HepG2 (cell line): Measurements from ENCODE around the gene WBP1. TPM values are rescaled to one million over a fixed set of nuclear protein-coding genes. Genes with fewer than 3 reads are reported as not detected.

Experiments used
- ATAC-seq: fragments of 200-7000 bp; cut with Tn5 transposase; 3 replicates; pipeline ENCODE4 v1.9.1; 2020; ENCODE audit warnings: mild to moderate bottlenecking, moderate library complexity
- BruUV-seq: library from RNA; stranded (reverse); fragments of 400-500 nt; replicated peaks from 2 replicates; lab custom pipeline; 2021; lab: Mats Ljungman, UMichigan
- CTCF ChIA-PET: fragments of 300-600 bp; formaldehyde crosslinking; extraction: SDS; loops from one replicate; lab custom pipeline; 2021; ENCODE audit warnings: low total read pairs, inconsistent platforms, low intra/inter-chr PET ratio; lab: Yijun Ruan, JAX
- POLR2A ChIA-PET: fragments of 350-600 bp; sonication (Branson Sonifier 250); formaldehyde crosslinking; loops from one replicate; lab custom pipeline; 2020; ENCODE audit warnings: antibody characterized with exemption, inconsistent platforms; lab: Yijun Ruan, JAX
- DNase-seq: peaks from one replicate; pipeline ENCODE4 v3.0.0-alpha.2; 2015; ENCODE audit warnings: low spot score
- FAIRE-seq: peaks from 3 replicates; lab custom pipeline; 2011; peaks lifted over from hg19 to GRCh38; lab: Jason Lieb, UNC
- H2AFZ ChIP-seq: one replicate; pipeline ENCODE4 v1.6.1; 2011; ENCODE audit warnings: low read length, inconsistent platforms
- H3K27ac ChIP-seq: fragments of 300-600 bp; 3 replicates; pipeline ENCODE4 v1.8.0; 2011; ENCODE audit warnings: mixed run types, mild to moderate bottlenecking, mixed read lengths, low read length, inconsistent platforms; ENCODE audit not compliant: insufficient read depth; ENCODE audit errors: extremely low read length
- H3K27me3 ChIP-seq, 2 experiments: fragments of 200-600 bp in 1 of 2; 2 replicates in 1 of 2; 3 replicates in 1 of 2; pipeline versions ENCODE4 v1.6.0 to v1.8.0; 2011; ENCODE audit warnings: low read length in 2 of 2, mild to moderate bottlenecking in 2 of 2, moderate library complexity in 2 of 2, inconsistent platforms in 1 of 2; ENCODE audit not compliant: insufficient read depth in 2 of 2, control insufficient read depth in 1 of 2
- H3K36me3 ChIP-seq, 2 experiments: fragments of 200-600 bp in 1 of 2; replicated peaks in 1 of 2; 2 replicates in 1 of 2; 3 replicates in 1 of 2; pipeline versions ENCODE4 v1.5.1 to v1.8.0; 2011; ENCODE audit warnings: low read length in 2 of 2, inconsistent platforms in 1 of 2; ENCODE audit not compliant: insufficient read depth in 2 of 2, control insufficient read depth in 1 of 2
- H3K4me1 ChIP-seq: 2 replicates; pipeline ENCODE4 v1.5.1; 2012; ENCODE audit warnings: low read length, inconsistent platforms; ENCODE audit not compliant: insufficient read depth
- H3K4me2 ChIP-seq: 2 replicates; pipeline ENCODE4 v1.6.0; 2011; ENCODE audit warnings: low read depth, low read length, inconsistent platforms
- H3K4me3 ChIP-seq, 3 experiments: fragments of 200-600 bp in 1 of 3; sonication (generic), shearing (Covaris generic) in 1 of 3; replicated peaks in 1 of 3; 2 replicates each; pipeline ENCODE4 v1.5.1; 2011 to 2016; ENCODE audit warnings: low read length in 3 of 3, inconsistent platforms in 2 of 3, low read depth in 2 of 3, mild to moderate bottlenecking in 2 of 3, control low read depth in 1 of 3, mixed read lengths in 1 of 3; ENCODE audit not compliant: insufficient read depth in 1 of 3
- H3K79me2 ChIP-seq: one replicate; pipeline ENCODE4 v1.6.1; 2011; ENCODE audit warnings: low read length, inconsistent platforms; ENCODE audit not compliant: insufficient read depth
- H3K9ac ChIP-seq: 2 replicates; pipeline ENCODE4 v1.6.0; 2011; ENCODE audit warnings: mild to moderate bottlenecking, low read depth, low read length, inconsistent platforms; ENCODE audit not compliant: insufficient read depth
- H3K9me3 ChIP-seq: 2 replicates; pipeline ENCODE4 v1.5.1; 2012; ENCODE audit warnings: mild to moderate bottlenecking, low read length
- H4K20me1 ChIP-seq: 2 replicates; pipeline ENCODE4 v1.6.0; 2011; ENCODE audit warnings: inconsistent platforms, mild to moderate bottlenecking, low read length, moderate library complexity; ENCODE audit not compliant: insufficient read depth
- ARNT2 ChIP-seq: sonication (generic); formaldehyde crosslinking; IDR thresholded peaks from 2 replicates; pipeline ENCODE4 v1.8.0; 2022; ENCODE audit warnings: mild to moderate bottlenecking, low read depth, missing genetic modification reagents, moderate library complexity
- FOXK2 ChIP-seq: fragments of 450-650 bp; IDR thresholded peaks from 2 replicates; pipeline ENCODE4 v1.6.1; 2016
- HMGA1 ChIP-seq: sonication (generic); formaldehyde crosslinking; conservative IDR thresholded peaks from 2 replicates; pipeline ENCODE4 v1.4.0; 2020; ENCODE audit warnings: missing genetic modification reagents
- HOXA7 ChIP-seq: sonication (generic); formaldehyde crosslinking; IDR thresholded peaks from 2 replicates; pipeline ENCODE4 v1.8.1; 2022; ENCODE audit warnings: mild to moderate bottlenecking, missing genetic modification reagents, moderate library complexity
- JUND ChIP-seq: sonication (generic); formaldehyde crosslinking; IDR thresholded peaks from 2 replicates; pipeline ENCODE4 v1.8.0; 2022; ENCODE audit warnings: mild to moderate bottlenecking, missing genetic modification reagents
- KDM4B ChIP-seq: sonication (generic); formaldehyde crosslinking; IDR thresholded peaks from 2 replicates; pipeline ENCODE4 v1.4.0; 2020; ENCODE audit warnings: missing genetic modification reagents
- KLF11 ChIP-seq: IDR thresholded peaks from 2 replicates; pipeline ENCODE4 v1.6.1; 2016; ENCODE audit warnings: missing compliant biosample characterization
- KMT2A ChIP-seq: sonication (generic); formaldehyde crosslinking; IDR thresholded peaks from 2 replicates; pipeline ENCODE4 v1.4.0; 2020; ENCODE audit warnings: missing genetic modification reagents
- MAFF ChIP-seq: IDR thresholded peaks from 2 replicates; pipeline ENCODE4 v1.6.1; 2011; ENCODE audit warnings: low read depth, low read length, improper control_type of control experiment
- MIER2 ChIP-seq: IDR thresholded peaks from 2 replicates; pipeline ENCODE4 v1.6.1; 2016; ENCODE audit warnings: missing biosample characterization, missing genetic modification reagents
- MXD1 ChIP-seq: sonication (generic); formaldehyde crosslinking; IDR thresholded peaks from 2 replicates; pipeline ENCODE4 v1.4.0; 2020; ENCODE audit warnings: mild to moderate bottlenecking, missing genetic modification reagents
- NBN ChIP-seq: fragments of 450-650 bp; conservative IDR thresholded peaks from 2 replicates; pipeline ENCODE4 v1.6.1; 2017
- NR1H2 ChIP-seq: sonication (generic); formaldehyde crosslinking; IDR thresholded peaks from 2 replicates; pipeline ENCODE4 v1.8.1; 2022; ENCODE audit warnings: low read depth, missing genetic modification reagents, borderline replicate concordance
- PHF21A ChIP-seq: sonication (generic); formaldehyde crosslinking; IDR thresholded peaks from 2 replicates; pipeline ENCODE4 v1.5.0; 2020; ENCODE audit warnings: mild to moderate bottlenecking, missing genetic modification reagents
- POGK ChIP-seq: sonication (generic); formaldehyde crosslinking; conservative IDR thresholded peaks from 2 replicates; pipeline ENCODE4 v1.8.0; 2022; ENCODE audit warnings: mild to moderate bottlenecking, moderate library complexity, missing genetic modification reagents
- POLR2A ChIP-seq, 2 experiments: IDR thresholded peaks; 2 replicates each; pipeline ENCODE4 v1.6.1; 2011; ENCODE audit warnings: low read depth in 2 of 2, low read length in 2 of 2, mild to moderate bottlenecking in 1 of 2, moderate library complexity in 1 of 2; ENCODE audit not compliant: insufficient read depth in 1 of 2
- ZNF3 ChIP-seq: IDR thresholded peaks from 2 replicates; pipeline ENCODE4 v1.7.0; 2017; ENCODE audit warnings: inconsistent platforms
- ZNF713 ChIP-seq: sonication (generic); formaldehyde crosslinking; IDR thresholded peaks from 2 replicates; pipeline ENCODE4 v1.4.0; 2020; ENCODE audit warnings: mild to moderate bottlenecking, missing genetic modification reagents
- WGBS: methylation state at CpG from one replicate; pipeline ENCODE4 v1.1.6; 2017; ENCODE audit warnings: low lambda C conversion rate; 5-methylcytosine and 5-hydroxymethylcytosine counted together
- in situ Hi-C: cut with HindIII; loops from 2 replicates; pipeline ENCODE4 v1.10.0; 2017; ENCODE audit warnings: low pct_unique_long_range_greater_than_20kb; ENCODE audit not compliant: extremely low pct_ligation_motif_present
- intact Hi-C: fragments of 100-400 bp; cut with micrococcal nuclease; formaldehyde crosslinking; loops from one replicate; pipeline ENCODE4 v1.10.0; 2022; ENCODE audit not compliant: unreplicated experiment
- polyA plus RNA-seq, 8 experiments: library from polyadenylated mRNA; depleted of rRNA in 3 of 8; stranded (reverse) in 7 of 8; unstranded in 1 of 8; fragments of >200 nt; fragmentation: Illumina TruSeq in 4 of 8; extraction: Trizol in 4 of 8; gene quantifications; 2 replicates each; pipeline versions ENCODE4 v1.2.1 to v1.2.3, GENCODE V29; 2011 to 2016; ENCODE audit warnings: low read depth in 4 of 8, missing spikeins in 1 of 8, mixed read lengths in 1 of 8; ENCODE audit not compliant: insufficient read depth in 1 of 8
- total RNA-seq, 5 experiments: library from RNA; depleted of rRNA; stranded (reverse); fragments of >200 nt; fragmentation: Illumina TruSeq; extraction: Trizol; gene quantifications; 2 replicates each; pipeline ENCODE4 v1.2.3, GENCODE V29; 2016; ENCODE audit warnings: low read depth in 1 of 5
- TF ChIP-seq, protein P1 (sequence below): sonication (generic); formaldehyde crosslinking; IDR thresholded peaks from 2 replicates; pipeline ENCODE4 v1.4.0; 2020; ENCODE audit warnings: missing genetic modification reagents, mild to moderate bottlenecking, borderline replicate concordance

WBP1 gene
- total and polyA plus RNA-seq, 2 of the 13 experiments (the other 11 are each of a cell fraction or from before 2014, with no cell fraction given) = 38.8 to 85.7 TPM

DNA sequence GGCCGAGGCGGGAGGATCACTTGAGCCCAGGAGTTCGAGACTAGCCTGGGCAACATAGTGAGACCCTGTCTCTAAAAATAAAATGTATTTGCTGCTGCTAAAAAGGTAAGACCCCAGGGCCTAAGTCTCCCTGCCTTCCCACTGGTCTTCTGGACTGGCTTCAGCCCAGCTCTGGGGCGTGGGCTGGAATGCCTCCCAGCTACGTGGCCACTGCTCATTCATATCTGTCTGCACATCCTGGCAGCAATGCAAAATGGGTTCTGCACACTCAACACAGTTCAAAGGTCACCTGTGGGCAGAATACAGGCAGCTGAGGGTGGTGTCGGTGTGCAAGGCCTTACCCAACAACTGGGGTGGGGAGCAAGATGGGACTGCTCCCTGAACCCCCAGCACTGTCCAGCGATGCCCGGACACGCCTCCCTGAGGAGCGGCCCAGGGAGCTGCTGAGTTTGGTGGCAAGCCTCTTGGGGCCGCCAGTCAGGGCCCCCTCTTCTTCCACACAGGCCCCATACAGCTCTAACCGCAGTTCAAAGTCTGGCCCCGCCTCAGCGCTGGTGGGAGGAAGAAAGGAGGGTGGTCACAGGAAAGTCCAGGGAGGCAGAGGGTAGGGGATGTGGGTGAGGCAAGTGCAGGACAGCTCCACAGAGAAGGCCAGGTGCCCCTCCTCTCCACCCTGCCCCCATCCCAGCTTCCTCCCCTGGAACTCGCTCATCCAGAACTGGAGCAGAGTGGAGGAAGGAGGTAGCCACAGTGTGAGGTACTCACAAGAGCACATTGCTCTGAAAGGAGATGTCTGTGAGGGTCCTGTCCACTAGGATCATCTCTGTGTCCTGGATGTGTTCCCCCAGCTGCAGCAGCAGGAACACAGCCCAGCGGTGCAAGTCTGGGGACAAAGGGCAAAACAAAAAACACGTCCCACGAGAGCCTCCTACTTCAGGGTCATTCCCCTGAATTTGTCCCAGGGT is 28.5 kb upstream of the WBP1 start:
- no peaks in the 10 kb centered on the region for H3K27me3 ChIP-seq
- ChIA-PET POLR2A (interaction anchor here (0.6 to 9.5 kb wide), 26 partner anchors 9 to 309 kb away, joined by 3 to 272 read pairs (median 7); partner anchors contain the start of genes AUP1, C2orf81, CCDC142 and DQX1), CTCF (no interaction called here)
- intact Hi-C loops = loop anchor here (1.0 kb wide), 1 partner anchor 11 kb away; no protein-coding TSS in a partner anchor
- H3K4me3 ChIP-seq = peak overlapping the region in 1 of 3 experiments; percentile 41; a peak in 2 of 6 replicates
- H4K20me1 ChIP-seq = peaks cover 21% of the 10 kb centered on the region; the same call in 1 of the 2 replicates
- ATAC-seq = peak; percentile 79
- peak overlapping the region; percentile 67 for H3K4me2 ChIP-seq
- BruUV-seq = no TSS peak
- DNase-seq = peak; percentile 95
- 22% methylated on average over 17 of the region's 18 CpGs for WGBS
- peak overlapping the region; percentile 80 for H3K27ac ChIP-seq
- peaks cover 79% of the 10 kb centered on the region for H3K4me1 ChIP-seq
- no peaks in the 10 kb centered on the region for H3K9me3 ChIP-seq
- peaks cover 43 to 77% of the 10 kb centered on the region in 2 experiments for H3K36me3 ChIP-seq
- peaks cover 20% of the 10 kb centered on the region for H3K79me2 ChIP-seq
- in situ Hi-C loops = no loop called here
- peak overlapping the region; percentile 51 for H3K9ac ChIP-seq
- FAIRE-seq = peak; percentile 96
- no peak overlapping the region for H2AFZ ChIP-seq
- no peak for TF ChIP-seq FOXK2
- TF ChIP-seq ARNT2 = peak; percentile 78; the same call in 1 of the 2 replicates
- TF ChIP-seq KDM4B (CRISPR knock-in tag) = no peak; the same call in 1 of the 2 replicates
- TF ChIP-seq ZNF3 = no peak
- peak; percentile 52 to 53; a peak in 3 of 4 replicates for TF ChIP-seq POLR2A (IDR thresholded peaks at IDR 0.05; ENCODE audit: insufficient read depth in 1 of 2, low read depth in 2 of 2, low read length in 2 of 2)
- no peak for TF ChIP-seq HOXA7
- TF ChIP-seq PHF21A = peak; percentile 96
- TF ChIP-seq HMGA1 = no peak
- TF ChIP-seq NBN = no peak
- peak; percentile 18; the same call in 1 of the 2 replicates for TF ChIP-seq JUND
- 0 out of 2 replicates have a peak, but pooled peaks have one; percentile 26 for TF ChIP-seq ZNF713 (CRISPR knock-in tag)
- peak; percentile 65 for TF ChIP-seq MAFF
- TF ChIP-seq KLF11 = peak; percentile 67
- TF ChIP-seq NR1H2 = no peak; the same call in 1 of the 2 replicates
- 0 out of 2 replicates have a peak, but pooled peaks have one; percentile 5 for TF ChIP-seq MIER2 (CRISPR knock-in tag)
- TF ChIP-seq, protein P1, sequence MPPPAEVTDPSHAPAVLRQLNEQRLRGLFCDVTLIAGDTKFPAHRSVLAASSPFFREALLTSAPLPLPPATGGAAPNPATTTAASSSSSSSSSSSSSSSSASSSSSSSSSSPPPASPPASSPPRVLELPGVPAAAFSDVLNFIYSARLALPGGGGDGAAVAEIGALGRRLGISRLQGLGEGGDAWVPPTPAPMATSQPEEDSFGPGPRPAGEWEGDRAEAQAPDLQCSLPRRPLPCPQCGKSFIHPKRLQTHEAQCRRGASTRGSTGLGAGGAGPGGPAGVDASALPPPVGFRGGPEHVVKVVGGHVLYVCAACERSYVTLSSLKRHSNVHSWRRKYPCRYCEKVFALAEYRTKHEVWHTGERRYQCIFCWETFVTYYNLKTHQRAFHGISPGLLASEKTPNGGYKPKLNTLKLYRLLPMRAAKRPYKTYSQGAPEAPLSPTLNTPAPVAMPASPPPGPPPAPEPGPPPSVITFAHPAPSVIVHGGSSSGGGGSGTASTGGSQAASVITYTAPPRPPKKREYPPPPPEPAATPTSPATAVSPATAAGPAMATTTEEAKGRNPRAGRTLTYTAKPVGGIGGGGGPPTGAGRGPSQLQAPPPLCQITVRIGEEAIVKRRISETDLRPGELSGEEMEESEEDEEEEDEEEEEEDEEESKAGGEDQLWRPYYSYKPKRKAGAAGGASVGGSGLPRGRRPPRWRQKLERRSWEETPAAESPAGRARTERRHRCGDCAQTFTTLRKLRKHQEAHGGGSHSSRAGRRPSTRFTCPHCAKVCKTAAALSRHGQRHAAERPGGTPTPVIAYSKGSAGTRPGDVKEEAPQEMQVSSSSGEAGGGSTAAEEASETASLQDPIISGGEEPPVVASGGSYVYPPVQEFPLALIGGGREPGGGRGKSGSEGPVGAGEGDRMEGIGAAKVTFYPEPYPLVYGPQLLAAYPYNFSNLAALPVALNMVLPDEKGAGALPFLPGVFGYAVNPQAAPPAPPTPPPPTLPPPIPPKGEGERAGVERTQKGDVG = 0 out of 2 replicates have a peak, but pooled peaks have one; percentile 19
- no peak for TF ChIP-seq MXD1 (CRISPR knock-in tag)
- TF ChIP-seq POGK (CRISPR knock-in tag) = peak; percentile 89
- TF ChIP-seq KMT2A (CRISPR knock-in tag) = peak; percentile 29; the same call in 1 of the 2 replicates
